HG03342 (cell line): Measurements from ENCODE around the gene PCDHA4.

Experiments used
- ATAC-seq: cut with Tn5 transposase; IDR thresholded peaks from one replicate; pipeline ENCODE4 v1.9.1; 2021; ENCODE audit warnings: mild to moderate bottlenecking, moderate library complexity; ENCODE audit not compliant: unreplicated experiment

PCDHA4 gene

GRCh38 chr5:140855772-140856674, 49.2 kb downstream of the PCDHA4 start, which contains the start of gene PCDHA10:
PCDHA10 (plus strand) TSS chr5:140855897; CDS start chr5:140856049, 152 bp downstream.
- ATAC-seq: no peak

GRCh38 chr5:140857177-140857986, 50.5 kb downstream of the PCDHA4 start:
- ATAC-seq: no peak

- no peak for ATAC-seq
Observed at GRCh38 chr5:140857987-140858240, 51.0 kb downstream of the PCDHA4 start.

GRCh38 chr5:140862441-140863295, 55.8 kb downstream of the PCDHA4 start:
- ATAC-seq: no peak
